Smooth muscle cell of bladder (primary cell): ENCODE measurements around the gene P4HA2. TPM values are rescaled to one million over a fixed set of nuclear protein-coding genes. Genes with fewer than 3 reads are reported as not detected.

ENCODE experiments used
- total RNA-seq: library from RNA; depleted of rRNA; stranded (reverse); fragments of >200 nt; gene quantifications from 2 replicates; pipeline ENCODE4 v1.2.3, GENCODE V29; 2014

P4HA2 gene
- total RNA-seq: 243 and 574 TPM in 2 replicates

DNA sequence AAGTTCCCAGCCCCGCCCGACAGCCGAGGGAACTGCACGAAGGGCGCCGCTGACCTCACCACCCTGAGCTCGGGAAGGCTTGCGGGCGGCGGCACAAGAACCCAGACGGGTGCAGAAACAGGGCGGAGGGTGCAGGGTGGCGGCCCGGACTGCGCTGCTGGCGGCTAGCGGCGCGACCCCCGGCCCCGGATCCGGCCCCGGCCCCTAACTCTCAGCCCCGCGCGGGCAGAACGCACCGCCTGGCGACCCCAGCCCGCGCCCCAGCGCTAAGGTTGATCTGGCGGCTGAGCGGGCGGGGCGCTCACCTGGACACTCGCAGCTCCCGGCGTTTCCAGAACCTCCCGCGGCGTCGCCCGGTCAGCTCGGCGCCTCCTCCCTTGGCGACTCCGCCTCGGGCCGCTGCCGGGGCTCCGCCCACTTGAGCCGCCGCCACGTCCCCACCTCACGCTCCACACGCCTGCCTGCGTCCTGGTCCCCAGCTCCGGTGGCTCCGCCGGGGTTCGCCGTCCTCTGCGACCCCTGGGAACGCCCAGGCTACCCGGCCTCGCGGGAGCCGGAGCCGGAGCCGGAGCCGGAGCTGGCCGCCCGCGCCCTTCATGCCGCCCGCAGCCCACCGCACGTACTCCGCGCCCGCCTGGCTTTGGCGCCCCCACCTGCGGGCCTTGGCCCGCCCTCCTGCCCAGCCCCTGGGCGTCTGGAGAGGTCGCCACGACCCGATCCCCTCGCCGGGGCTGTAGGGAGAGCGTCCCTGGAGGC lies at the start of gene P4HA2:
TSS of gene P4HA2 (minus strand) at position 369 of the 756 bp plus-strand sequence. CDS start 9,227 bp downstream, outside the sequence.

DNA sequence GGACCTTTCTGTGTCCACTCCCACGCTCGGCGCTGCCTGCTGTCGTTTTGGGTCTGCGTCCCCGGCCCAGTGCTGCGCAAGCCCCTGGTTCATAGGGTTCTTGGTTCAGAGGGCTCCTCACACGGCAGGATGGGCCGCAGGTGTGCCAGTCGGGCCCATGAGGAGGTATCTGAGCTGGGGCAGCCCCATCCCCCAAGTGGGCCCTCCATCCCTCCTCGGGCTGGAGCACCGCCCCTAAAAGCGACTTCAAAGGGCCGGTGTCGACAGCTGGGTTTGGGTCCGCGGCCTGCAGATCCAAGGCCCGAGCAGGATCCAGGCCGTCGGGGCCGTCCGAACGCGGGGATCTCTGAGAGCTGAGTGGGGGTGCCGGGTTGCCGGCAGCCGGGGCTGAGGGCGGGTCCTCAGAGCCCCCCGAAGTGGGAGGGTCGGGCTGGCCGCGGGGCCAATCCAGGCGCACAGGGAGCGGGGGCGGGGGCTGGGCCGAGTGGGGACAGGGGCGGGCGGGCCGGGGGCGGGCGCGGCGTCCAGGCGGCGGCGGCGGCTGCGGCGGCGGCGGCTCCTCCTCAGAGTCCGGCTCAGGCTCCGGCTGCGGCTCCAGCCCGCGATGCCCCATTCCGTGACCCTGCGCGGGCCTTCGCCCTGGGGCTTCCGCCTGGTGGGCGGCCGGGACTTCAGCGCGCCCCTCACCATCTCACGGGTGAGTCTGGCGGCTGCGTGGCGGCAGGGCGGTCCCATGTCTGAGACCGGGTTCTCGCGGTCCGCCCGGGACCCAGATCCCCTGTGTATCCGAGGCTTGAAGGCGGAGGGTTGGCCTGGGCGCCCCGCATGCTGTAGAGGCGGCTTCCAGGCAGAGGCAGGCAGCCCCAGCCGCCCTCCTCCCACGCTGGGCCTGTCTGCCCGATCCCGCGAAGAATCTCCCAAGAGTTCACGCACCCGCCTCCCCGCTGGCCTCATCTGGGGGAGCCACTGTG lies 29.8 kb upstream of the P4HA2 start, which contains the start of gene PDLIM4:
TSS of gene PDLIM4 (plus strand) at position 566 of the 971 bp plus-strand sequence. CDS start at position 605, 39 bp downstream.

Other genes with a start within 250 kb of the P4HA2 start
- under 0.01 and 0.09 TPM in 2 replicates for gene ACSL6, start 216.2 kb downstream of the P4HA2 start, total RNA-seq
- gene IL3, start 167.2 kb downstream of the P4HA2 start, total RNA-seq: not detected in 2 replicates
- gene CSF2, start 154.1 kb downstream of the P4HA2 start, total RNA-seq: 0.18 TPM in 1 of 2 replicates, not detected in the other
- 27.7 and 53.3 TPM in 2 replicates for gene PDLIM4, start 29.8 kb upstream of the P4HA2 start, total RNA-seq
- 0.83 and 1.00 TPM in 2 replicates for gene SLC22A4, start 66.5 kb upstream of the P4HA2 start, total RNA-seq
- 4.3 and 5.5 TPM in 2 replicates for gene SLC22A5, start 141.9 kb upstream of the P4HA2 start, total RNA-seq